GM18502 (cell line): ENCODE measurements around the gene EEF1B2.

Source experiments
- ATAC-seq: cut with Tn5 transposase; IDR thresholded peaks from one replicate; pipeline ENCODE4 v1.9.1; 2021; ENCODE audit warnings: mild to moderate bottlenecking; ENCODE audit not compliant: unreplicated experiment, poor library complexity

The EEF1B2 gene

GRCh38 chr2:206211657-206212255 is 52.1 kb downstream of the EEF1B2 start:
- no peak for ATAC-seq
